Activated naive CD8-positive, alpha-beta T cell treated with anti-CD3 and anti-CD28 coated beads, Interleukin-2, amount 50 U/mL, for 16 hours (primary cell): ENCODE data around the gene SHC4.

ENCODE experiments used
- DNase-seq: peaks from one replicate; pipeline ENCODE4 v3.0.0-alpha.2; 2020; ENCODE audit warnings: low read depth, low spot score

The SHC4 gene

DNA sequence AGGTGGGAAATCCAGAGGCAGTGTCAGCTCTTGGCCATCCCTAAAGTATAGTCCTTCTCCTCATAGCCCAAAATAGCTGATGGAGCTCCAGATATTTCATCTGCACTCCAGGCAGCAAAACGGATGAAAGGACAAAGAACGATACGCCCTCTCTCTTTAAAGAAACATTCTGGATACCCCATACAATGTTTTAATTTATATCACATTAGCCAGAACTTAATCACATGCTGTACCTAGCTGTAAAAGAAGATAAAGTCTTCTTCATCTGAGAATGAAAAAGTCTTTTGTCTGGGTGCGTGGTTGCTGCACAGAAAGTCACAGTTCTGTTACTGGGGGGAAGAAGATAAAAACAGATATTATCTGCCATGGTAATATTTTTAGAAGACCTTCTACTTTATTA, 4.3 kb upstream of the SHC4 start:
- DNase-seq, result no peak

DNA sequence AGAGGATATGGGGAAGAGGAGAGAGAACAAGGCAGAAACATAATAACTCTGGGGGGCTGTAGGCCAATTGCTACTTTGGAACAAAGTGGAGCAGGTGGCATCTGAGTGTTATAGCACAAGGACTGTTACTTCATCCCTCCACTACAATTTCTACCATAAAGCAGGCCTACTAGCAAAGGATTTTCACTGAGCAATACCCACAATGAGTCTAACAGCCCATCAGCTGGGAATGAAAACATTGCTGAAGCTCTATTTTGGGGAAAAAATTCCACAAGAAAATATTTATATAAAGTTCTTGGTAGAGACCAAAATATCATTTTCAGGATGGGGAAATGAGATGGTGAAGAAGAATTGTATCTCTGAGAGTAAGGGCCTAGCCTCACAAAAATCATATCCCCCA, 3.6 kb upstream of the SHC4 start:
- no peak for DNase-seq

DNA sequence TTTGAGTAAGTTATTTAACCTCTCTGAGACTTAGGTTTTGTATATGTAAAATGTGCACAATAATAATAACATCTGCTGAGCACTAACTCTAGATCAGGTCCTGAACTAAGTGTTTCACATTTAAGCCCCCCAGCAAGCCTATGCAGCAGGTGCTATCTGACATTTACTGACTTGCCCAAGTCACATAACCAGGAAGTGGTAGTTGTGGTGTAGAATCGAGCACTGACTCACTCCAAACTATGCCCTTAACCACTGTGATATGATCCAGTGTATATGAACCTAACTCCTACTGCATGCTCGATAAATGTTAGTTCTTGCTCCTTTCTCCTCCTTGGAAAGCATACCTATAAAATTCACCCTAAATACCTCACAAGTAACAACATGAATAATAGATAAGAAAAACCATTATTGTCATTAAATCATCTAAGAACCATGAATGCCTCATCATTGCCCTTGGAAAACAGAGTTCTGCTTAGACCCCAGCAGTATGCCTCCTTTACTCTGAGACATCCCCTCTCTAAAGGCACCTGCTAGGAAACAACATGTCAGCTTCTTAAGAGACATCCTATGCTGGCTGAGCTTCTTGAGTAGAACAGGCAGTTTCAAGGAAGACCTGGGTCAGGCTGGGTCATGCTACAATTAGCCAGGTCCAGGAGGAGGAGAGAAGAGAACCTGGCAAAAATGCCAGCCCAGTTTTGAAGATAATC, 3.0 kb upstream of the SHC4 start:
- no peak for DNase-seq

DNA sequence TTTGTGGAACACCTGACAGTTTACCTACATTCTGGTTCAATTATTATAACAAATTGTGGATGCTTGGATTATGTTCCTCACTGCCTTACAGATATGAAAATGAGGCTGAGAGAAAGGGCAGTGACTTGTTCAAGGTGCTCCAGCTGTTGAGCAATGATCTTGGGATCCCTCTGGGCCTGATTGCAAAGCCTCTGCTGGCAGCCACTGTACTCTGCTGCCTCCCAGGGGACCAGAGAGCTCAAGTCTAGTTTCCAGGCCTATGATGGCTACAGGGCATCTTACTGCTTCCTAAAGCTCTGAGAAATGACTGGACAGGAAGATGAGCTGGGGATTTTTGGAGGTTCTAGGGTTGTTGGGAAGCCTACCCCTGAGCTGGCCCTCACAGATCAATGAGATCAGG, 2.3 kb upstream of the SHC4 start:
- no peak for DNase-seq

DNA sequence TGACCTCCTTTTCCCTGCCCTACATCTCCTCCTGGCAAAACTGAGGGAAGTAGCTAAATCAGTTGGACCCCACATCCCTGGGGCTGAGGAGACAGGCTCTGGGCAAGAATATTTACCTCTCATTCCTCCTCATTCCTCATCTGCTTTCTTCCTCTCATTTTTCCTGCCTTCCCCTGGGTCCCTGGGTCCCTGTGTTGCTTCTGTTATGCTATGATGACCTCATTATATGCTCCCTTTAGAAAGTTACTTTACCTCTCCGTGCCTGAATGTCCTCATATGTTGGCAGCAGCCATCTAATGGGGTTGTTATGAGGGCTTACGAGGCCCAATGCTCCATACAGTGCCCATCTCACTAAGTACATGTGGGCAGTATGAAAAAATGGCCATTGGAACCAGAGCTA, 1.2 kb upstream of the SHC4 start:
- DNase-seq, result no peak

DNA sequence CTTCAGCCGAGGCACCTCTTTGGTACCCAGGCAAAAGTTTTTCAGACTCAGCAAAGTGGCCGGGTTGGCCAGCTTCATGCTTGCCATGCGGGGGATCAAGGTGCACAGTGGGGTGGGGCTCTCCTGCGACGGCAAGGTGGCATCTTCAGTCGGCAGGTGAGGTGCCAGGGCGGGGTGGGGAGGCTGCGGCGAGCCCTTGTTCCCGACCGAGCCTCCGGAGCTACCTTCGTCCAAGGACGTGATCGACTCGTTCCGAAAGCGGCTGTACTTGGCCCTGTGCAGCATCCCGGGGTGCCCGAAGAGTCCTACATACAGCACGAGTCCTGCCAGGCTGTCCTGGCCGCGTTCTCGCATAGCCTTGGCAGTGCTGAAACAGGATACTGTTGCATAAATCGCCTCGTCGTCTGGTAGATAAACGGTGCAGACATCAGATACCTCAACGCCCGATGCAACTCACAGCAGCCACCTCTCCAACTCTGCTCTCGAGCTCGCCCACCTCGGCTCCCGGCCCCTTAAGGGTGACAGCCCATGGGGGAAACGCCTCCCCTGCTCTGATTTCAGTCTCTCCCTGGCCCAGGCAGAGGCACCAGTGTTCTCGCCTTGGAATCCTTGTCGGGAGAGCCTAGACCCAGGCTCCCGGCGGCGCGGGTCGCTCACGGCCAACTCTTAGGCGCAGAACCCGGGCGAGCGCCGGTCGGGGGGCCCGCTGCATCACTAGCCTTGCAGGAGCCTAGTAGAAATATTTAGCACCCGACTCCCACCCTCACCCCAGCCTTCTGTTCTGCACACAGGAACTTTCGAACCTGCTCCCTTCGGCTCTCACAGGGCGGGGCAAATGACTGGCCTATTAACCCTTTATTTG, 826 bp downstream of the SHC4 start:
- no peak for DNase-seq

DNA sequence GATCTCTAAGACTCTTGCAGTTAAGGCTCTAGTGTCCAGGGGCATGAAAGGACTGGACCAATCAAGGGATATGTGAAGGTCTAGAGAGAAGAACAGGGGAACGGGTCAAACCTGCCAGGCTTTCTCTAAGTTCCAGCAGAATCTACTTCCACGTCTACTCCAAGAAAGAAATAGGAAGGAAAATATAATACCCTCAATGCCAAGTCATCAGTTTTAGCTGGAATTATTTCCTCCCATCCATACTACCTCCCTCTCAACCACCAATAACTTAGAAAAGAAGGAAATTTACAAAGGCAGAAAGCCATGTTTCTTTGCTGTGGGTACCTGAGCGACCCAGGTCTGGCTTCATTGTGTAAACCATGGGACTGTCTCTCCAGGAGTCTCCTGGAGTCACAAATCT, 7.8 kb downstream of the SHC4 start:
- no peak for DNase-seq

DNA sequence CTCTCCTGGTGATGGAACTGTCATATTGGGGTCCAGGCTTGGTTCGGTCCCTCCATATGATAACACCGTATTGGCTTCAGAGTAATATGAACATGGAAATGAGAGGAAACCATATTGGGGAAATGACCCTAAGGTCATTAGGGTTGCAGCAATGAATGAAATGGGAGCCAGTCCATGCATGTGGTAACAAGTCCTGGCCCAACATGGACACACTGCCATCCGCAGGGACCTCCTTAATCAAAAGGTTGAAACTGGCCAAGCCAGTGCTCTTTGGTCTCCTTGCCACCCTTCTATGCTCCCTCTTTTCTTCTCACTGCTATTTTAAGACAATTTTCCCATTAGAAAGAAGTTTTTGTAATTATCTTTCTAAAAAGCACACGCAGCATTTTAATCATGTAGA, 8.3 kb downstream of the SHC4 start:
- DNase-seq, result no peak

DNA sequence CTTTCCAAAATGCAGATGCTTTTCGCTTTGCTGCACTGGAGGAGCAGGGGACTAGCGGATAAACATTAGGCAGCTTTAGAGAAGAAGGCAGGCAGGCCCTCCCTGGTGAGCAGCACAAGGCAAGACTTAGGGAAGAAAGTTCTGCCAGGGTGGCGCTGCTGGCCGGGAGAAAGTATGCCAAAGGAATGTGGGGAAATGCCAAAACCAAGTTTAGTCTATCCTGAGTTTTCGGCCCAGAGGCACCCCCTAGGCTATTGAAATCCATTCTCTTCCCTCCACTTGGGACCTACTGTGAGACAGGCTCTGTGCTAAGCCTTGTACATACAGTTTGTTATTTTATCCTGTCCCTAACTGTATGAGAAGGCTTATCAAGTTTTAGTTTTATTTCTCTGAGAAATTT, 9.2 kb downstream of the SHC4 start:
- no peak for DNase-seq

DNA sequence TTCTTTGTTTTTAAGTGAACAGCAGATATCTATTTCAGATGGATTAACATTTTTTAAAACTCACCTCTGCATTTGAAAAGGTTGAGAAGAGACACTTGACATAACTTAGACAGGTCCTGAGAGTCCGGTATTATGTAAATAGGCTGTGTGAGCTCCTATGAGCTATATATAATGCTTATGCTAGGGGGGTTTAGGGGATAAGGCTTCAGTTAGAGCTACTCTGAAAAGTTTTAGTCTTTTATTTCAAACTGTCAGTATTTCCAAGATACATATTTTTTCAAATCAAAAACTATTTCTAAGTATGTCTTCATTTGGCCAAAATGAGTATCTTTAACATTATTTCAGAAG, 16.9 kb downstream of the SHC4 start:
- DNase-seq, result no peak

DNA sequence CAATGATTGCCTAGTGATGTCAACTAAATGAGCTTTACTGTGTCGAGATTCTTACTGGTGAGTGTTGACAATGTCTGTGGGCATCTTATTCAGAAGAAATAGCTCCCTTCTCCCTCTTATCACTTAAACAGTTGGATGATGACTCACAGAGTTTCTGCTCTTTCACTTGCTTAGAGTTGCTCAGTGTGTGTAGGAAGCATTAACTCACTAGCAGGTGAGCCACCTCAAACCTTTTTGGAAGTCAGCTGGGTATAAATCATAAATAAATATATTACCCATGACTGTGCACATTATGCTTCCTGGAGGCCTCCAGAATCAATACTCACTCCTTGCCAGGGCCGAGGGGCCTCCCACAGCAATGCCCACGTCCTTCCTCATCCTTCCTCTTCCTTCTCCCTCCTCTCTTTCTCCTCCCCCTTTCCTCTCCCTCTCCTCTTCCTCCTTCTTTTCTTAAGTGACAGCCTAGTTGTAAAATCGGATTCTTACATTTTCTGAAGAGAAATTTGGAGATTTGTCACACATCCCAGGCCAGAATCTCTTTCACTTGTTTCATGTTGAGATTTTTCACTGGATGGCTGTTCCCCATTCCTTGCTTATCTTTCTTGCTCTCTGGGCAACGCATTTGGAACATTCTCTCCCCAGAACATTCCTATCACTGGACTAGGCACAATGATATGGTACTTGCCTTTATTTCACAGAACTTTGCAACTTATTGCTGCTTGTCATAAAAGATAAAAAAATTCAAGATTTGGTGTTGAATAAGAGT, 17.5 kb downstream of the SHC4 start:
- no peak for DNase-seq

DNA sequence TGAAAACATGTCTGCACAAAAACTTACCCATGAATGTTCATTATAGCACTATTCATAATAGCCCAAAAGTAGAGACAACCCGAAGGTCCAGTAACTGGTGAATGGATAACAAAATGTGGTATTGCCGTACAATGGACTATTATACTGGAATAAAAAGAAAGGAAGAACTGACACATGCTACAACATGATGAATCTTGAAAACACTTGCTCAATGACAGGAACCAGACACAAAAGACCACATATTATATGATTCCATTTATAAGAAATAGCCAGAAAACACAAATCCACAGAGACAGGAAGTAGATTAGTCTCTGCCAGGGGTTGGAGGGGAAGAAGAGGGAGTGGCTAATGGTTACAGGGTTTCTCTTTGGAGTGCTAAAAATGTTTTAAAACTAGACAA, 18.3 kb downstream of the SHC4 start:
- no peak for DNase-seq

DNA sequence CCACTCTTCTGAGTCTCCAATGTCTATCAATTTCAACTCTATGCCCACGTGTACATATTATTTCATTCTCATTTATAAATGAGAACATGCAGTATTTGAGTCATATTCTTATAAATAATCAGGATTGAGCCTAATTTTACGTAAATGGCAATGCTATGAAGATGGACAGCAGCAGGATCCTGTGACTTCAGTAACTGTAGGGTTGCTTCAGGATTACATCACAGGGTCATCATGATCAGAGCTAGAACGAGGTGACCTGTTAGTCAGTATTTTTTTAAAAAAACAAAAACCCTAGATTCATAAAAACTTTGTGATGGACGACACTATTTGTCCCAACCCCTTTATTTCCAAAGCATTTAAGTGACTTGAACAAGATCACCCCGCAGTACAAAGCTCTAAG, 21.8 kb downstream of the SHC4 start:
- no peak for DNase-seq

DNA sequence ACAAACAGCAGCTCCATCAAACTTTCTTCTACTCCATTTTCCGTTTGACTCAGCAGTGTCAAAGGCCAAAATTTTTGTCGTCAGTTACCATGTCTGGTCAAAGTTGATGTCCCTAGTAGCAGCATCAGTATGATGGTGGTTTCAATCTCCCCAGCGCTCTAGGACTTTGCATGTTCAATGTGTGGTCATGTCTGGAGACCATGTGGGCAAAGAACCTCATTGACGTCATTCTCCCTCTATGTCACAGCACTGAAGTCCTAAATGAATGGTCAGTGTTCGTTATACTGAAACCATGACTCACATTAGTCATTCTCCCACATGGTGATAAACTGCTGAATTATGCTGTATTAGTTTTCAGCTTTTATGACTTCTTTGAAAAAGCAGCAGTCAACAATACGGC, 23.2 kb downstream of the SHC4 start:
- DNase-seq, result no peak

DNA sequence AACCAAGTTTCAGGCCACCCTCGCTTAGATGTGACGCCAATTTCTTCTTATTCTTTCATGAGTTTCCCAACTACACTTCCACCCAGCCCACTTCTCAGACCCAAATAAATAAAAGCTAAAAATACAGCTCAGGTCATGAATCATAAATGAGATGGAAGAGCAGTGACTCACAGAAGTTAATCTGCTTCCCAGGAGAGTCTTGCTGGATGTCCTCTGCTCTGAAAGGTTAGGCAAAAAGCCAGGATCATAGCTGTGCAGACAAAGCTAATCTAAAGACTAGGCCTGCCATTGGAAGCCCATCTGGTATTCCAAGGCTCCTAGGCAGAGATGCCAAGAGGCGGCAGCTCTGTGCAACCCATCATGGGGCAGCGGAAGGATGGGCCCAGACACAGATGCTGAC, 24.1 kb downstream of the SHC4 start:
- no peak for DNase-seq

DNA sequence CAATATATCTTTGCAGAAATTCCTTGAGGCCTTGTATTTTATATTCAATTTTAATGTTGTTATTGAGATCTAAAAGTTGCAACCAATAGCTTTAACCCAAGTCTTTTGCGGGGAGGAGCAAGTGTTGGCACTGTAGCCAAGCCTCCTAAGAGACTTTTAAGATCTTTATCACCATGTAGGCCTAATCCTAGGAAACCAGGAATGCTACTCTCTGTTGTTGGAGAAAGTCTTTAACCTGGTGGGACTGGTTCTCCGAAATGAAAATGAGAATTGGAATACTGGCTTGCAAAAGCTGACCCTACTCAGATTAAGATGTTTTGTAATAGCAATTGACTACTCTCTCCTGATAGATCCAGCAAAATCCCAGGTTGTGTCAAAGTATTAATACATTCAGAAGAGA, 25.8 kb downstream of the SHC4 start:
- DNase-seq, result no peak

DNA sequence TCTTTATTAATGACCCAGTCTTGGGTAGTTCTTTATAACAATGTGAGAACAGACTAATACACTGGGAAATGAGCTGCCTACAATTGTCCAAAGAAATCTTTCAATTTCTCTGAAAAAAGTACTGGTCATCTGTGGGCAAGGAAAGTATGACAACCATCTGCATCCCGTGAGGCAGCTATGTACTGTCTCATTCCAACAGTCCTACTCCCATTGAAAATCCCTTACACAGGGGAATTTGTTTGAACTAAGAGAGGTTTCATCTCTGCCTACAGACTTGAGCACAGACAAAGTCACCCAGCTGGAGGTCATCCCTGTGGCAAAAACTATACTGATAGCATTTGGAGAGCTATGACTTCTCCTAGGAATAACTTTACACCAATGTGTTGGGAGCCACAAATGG, 27.1 kb downstream of the SHC4 start:
- DNase-seq, result no peak

DNA sequence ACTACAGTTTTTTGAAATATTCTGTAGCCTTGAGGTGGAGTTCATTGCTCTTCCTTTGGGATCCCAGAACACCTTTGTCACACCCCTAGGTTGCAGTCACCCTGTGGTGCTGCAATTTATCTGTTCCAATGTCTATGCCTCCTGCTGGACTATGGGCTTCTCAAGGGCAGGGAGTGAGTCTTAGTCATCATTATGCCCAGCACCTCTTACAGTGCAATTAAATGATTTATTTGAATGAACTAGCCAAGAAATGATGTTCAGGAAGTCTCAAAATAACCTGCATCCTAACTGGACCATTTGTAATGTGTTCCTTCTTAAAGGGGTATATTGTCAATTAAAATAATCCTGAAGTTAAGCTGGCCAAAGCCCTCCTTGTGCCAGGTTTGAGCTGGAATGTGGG, 28.5 kb downstream of the SHC4 start:
- DNase-seq, result no peak

DNA sequence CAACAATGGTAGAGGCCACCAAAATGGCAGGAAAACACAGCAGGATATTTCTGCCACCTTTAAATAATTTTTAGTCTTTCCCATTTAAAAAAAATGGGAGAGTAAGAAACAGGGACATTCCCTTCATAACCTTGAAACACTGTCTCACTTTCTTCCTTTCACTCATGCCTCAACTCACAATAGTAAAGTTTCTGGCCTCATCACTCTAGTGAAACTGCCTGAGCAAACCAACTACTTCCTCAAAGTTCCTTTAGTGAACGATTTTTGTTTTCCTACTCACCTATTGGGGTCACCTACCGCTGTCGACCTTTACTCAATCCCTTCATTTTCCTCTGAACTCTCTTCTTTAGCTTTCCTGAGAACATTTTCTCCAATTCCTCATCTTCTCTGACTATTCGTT, 33.0 kb downstream of the SHC4 start:
- DNase-seq, result no peak

DNA sequence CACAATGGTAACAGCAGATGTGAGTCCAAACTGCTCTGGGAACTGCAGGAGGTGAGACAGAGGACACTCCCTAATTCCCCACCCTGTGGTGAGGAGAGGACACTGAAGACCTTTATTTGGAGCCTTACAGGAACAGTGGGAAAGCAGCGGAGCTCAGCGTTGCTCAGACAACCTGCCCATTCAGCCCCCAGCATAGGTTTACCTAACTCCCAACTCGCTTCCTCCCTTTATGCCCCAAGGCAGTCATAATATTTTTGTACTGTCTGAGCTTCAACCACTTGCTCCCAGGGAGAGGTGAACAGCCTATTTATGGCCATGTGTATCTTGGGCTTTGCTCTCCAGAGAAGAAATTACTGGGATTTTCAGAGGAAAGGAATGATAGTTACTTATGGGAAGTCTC, 34.1 kb downstream of the SHC4 start:
- DNase-seq, result no peak

DNA sequence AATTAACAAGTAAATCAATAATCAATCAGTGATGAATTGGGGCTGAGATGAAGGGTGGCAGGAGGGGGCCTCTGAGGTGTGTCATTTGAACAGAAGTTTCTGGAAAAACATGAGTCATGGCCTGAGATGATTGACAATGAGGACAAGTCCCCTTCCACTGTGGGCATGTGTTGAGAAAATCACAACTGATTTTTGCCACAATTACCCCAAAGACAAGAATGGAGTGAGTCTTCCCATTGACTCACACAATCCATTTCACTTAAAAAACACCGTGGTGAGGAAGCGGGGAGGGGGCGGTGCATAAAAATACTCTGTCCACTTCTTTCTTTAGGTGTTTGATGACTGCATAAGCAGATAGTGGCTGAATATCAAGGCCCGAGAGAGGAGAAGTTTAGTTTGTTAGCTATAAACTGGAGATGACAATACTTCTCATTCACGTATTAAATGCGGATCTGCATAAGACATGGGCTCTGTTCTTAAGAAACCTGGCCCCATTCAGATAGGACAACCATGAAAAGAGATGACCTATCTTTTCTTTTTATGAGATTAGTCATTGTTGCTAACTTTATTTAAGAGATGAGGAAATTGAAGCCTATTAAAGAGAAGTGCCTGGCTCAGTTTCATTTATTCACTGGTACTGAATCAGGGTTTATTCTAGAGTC, 34.7 kb downstream of the SHC4 start:
- no peak for DNase-seq

DNA sequence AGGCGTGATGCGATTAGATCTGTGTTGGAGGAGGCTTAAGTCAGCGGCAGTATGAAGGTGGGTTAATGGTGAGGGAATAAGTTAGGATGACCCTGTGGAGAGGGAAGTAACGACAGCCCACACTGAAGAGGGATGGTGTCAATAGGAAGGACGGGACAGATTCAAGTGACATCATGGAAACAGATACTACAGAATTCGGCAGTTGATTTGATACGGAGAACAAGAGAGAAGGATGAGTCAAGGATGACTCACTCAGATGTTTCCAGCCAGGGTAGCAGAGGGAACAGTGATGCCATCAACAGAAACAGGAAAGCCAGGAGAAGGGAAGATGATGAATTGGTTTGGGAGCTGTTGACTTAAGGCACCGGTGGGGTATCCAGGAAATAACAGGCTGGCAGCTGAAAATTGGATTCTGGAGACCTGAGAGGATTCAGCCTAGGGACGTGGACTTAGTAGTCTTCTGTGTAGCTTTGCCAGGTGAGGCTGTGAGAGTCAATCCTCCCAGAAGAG, 38.0 kb downstream of the SHC4 start:
- DNase-seq, result no peak
